ENCODE measurements around the gene WNT8A. TPM values are rescaled to one million over a fixed set of nuclear protein-coding genes. Genes with fewer than 3 reads are reported as not detected.

Gene WNT8A
- total RNA-seq, 1 donor from 2014 or later, result not detected

GRCh38 chr5:138054206-138054605 is 29.6 kb upstream of the WNT8A start:
- Mint-ChIP-seq H3K27me3 (ENCODE audit: low read depth, unreplicated experiment) (peaks cover 2% of the 10 kb centered on the region), H3K4me3 (ENCODE audit: unreplicated experiment) (no peak overlapping the region), H3K36me3 (ENCODE audit: low read depth, unreplicated experiment) (no peaks in the 10 kb centered on the region), H3K27ac (ENCODE audit: unreplicated experiment) (no peak overlapping the region), H3K9me3 (ENCODE audit: unreplicated experiment) (no peaks in the 10 kb centered on the region), H3K4me1 (ENCODE audit: low read depth, unreplicated experiment) (no peaks in the 10 kb centered on the region)
- FAIRE-seq (no peak), DNase-seq (ENCODE audit: low read depth) (no peak)
- no peak for TF ChIP-seq EZH2 (IDR thresholded peaks at IDR 0.05; ENCODE audit: insufficient read depth, low read length)
- TF ChIP-seq CTCF (IDR thresholded peaks at IDR 0.05; ENCODE audit: insufficient read depth, low read depth, low read length), result no peak
- Histone ChIP-seq H2AFZ (ENCODE audit: low read depth, low read length) (no peak overlapping the region), H3K9me3 (ENCODE audit: insufficient read depth, low read depth, low read length) (no peaks in the 10 kb centered on the region), H3K36me3 (ENCODE audit: insufficient read depth, low read length) (no peaks in the 10 kb centered on the region), H3K4me1 (ENCODE audit: insufficient read depth, low read length) (no peaks in the 10 kb centered on the region), H3K27ac (ENCODE audit: low read depth, low read length) (no peak overlapping the region), H3K27me3 (ENCODE audit: insufficient read depth, low read length) (peaks cover 6% of the 10 kb centered on the region), H4K20me1 (ENCODE audit: insufficient read depth, low read length) (no peaks in the 10 kb centered on the region), H3K9ac (ENCODE audit: low read length) (no peak overlapping the region), H3K4me3 (ENCODE audit: insufficient read depth, low read depth, low read length) (no peak overlapping the region), H3K4me2 (ENCODE audit: low read length) (no peak overlapping the region), H3K79me2 (ENCODE audit: insufficient read depth, low read length) (no peaks in the 10 kb centered on the region)

- Histone ChIP-seq H3K36me3 (ENCODE audit: insufficient read depth, low read length) (no peaks in the 10 kb centered on the region), H3K27ac (ENCODE audit: low read depth, low read length) (no peak overlapping the region), H3K79me2 (ENCODE audit: insufficient read depth, low read length) (no peaks in the 10 kb centered on the region), H3K4me1 (ENCODE audit: insufficient read depth, low read length) (no peaks in the 10 kb centered on the region), H2AFZ (ENCODE audit: low read depth, low read length) (peak overlapping the region; percentile 36), H3K9ac (ENCODE audit: low read length) (no peak overlapping the region), H3K9me3 (ENCODE audit: insufficient read depth, low read depth, low read length) (no peaks in the 10 kb centered on the region), H3K4me2 (ENCODE audit: low read length) (peak overlapping the region; percentile 62), H4K20me1 (ENCODE audit: insufficient read depth, low read length) (no peaks in the 10 kb centered on the region), H3K4me3 (ENCODE audit: insufficient read depth, low read depth, low read length) (no peak overlapping the region), H3K27me3 (ENCODE audit: insufficient read depth, low read length) (peaks cover 6% of the 10 kb centered on the region)
- no peak for TF ChIP-seq CTCF (IDR thresholded peaks at IDR 0.05; ENCODE audit: insufficient read depth, low read depth, low read length)
- TF ChIP-seq EZH2 (IDR thresholded peaks at IDR 0.05; ENCODE audit: insufficient read depth, low read length), result no peak
- Mint-ChIP-seq H3K27me3 (ENCODE audit: low read depth, unreplicated experiment) (peaks cover 2% of the 10 kb centered on the region), H3K9me3 (ENCODE audit: unreplicated experiment) (no peaks in the 10 kb centered on the region), H3K4me3 (ENCODE audit: unreplicated experiment) (no peak overlapping the region), H3K36me3 (ENCODE audit: low read depth, unreplicated experiment) (no peaks in the 10 kb centered on the region), H3K27ac (ENCODE audit: unreplicated experiment) (no peak overlapping the region), H3K4me1 (ENCODE audit: low read depth, unreplicated experiment) (no peaks in the 10 kb centered on the region)
- DNase-seq (ENCODE audit: low read depth) (peak; percentile 18), FAIRE-seq (no peak)
Observed at GRCh38 chr5:138054847-138055558, 28.8 kb upstream of the WNT8A start.

GRCh38 chr5:138064526-138064925 is 19.3 kb upstream of the WNT8A start:
- Mint-ChIP-seq H3K4me1 (ENCODE audit: low read depth, unreplicated experiment) (no peaks in the 10 kb centered on the region), H3K9me3 (ENCODE audit: unreplicated experiment) (no peaks in the 10 kb centered on the region), H3K27me3 (ENCODE audit: low read depth, unreplicated experiment) (peaks cover under 1% of the 10 kb centered on the region), H3K4me3 (ENCODE audit: unreplicated experiment) (no peak overlapping the region), H3K27ac (ENCODE audit: unreplicated experiment) (no peak overlapping the region), H3K36me3 (ENCODE audit: low read depth, unreplicated experiment) (no peaks in the 10 kb centered on the region)
- Histone ChIP-seq H3K4me1 (ENCODE audit: insufficient read depth, low read length) (no peaks in the 10 kb centered on the region), H3K27me3 (ENCODE audit: insufficient read depth, low read length) (peaks cover 3% of the 10 kb centered on the region), H3K9ac (ENCODE audit: low read length) (no peak overlapping the region), H3K79me2 (ENCODE audit: insufficient read depth, low read length) (no peaks in the 10 kb centered on the region), H3K4me2 (ENCODE audit: low read length) (no peak overlapping the region), H3K9me3 (ENCODE audit: insufficient read depth, low read depth, low read length) (no peaks in the 10 kb centered on the region), H3K4me3 (ENCODE audit: insufficient read depth, low read depth, low read length) (no peak overlapping the region), H3K36me3 (ENCODE audit: insufficient read depth, low read length) (no peaks in the 10 kb centered on the region), H3K27ac (ENCODE audit: low read depth, low read length) (no peak overlapping the region), H4K20me1 (ENCODE audit: insufficient read depth, low read length) (no peaks in the 10 kb centered on the region), H2AFZ (ENCODE audit: low read depth, low read length) (no peak overlapping the region)
- FAIRE-seq (no peak), DNase-seq (ENCODE audit: low read depth) (no peak)
- no peak for TF ChIP-seq CTCF (IDR thresholded peaks at IDR 0.05; ENCODE audit: insufficient read depth, low read depth, low read length)
- TF ChIP-seq EZH2 (IDR thresholded peaks at IDR 0.05; ENCODE audit: insufficient read depth, low read length), result no peak
